Measurements from ENCODE around the gene AIRE.
"Not testable (repeated sequence)": the region's sequence is repeated elsewhere in the genome, so short reads cannot be mapped to it uniquely, and the experiment has no call there.

The AIRE gene

DNA sequence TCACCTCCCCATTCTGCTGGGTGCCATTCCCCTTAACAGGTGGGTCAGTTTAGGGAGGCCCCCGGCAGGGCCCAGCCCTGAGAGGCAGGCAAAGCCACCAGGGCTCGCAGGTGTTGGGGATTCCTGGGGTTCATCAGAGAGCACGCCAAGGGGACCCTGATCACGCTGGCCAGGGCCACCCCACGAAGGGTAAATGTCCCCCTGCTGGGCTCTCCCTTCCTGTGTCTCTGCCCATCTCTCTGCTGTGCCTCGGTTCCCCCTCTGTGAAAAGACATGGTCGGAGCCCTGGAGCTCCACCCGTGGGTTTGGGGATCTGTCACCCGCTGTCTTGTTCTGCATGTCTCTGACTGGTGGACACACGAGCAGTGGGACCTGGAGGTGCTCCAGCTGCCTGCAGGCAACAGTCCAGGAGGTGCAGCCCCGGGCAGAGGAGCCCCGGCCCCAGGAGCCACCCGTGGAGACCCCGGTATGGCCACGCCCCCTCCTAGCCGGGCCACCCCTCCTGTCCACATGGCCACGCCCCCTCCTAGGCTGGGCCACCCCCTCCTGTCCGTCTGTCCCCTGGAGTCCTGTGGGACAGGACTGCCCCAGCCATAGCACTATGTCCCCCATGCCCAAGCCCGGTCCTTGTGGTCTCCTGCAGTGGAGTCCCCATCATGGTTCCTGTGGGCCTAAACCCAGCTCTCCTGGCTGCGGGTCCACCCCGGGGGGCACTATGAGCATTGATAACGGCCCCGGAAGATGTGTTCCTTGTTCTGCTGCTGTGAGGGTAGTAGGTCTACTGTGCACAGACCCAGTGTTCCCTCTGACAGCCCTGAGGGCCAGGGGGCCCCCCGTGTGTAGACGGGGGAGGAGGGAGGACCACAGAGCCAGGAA is 6.5 kb downstream of the AIRE start:
- DNase-seq = no peak

DNA sequence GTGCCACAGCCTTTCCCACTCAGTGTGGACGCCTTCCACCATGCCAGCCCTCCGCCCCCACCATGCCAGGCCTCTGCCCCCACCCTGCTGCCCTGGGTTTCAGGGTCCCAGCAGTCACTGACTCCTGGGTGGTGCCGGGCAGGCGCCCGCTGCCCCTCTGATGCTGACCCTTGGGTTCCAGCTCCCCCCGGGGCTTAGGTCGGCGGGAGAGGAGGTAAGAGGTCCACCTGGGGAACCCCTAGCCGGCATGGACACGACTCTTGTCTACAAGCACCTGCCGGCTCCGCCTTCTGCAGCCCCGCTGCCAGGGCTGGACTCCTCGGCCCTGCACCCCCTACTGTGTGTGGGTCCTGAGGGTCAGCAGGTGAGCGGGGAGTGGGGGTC is 7.1 kb downstream of the AIRE start:
- no peak for DNase-seq

DNA sequence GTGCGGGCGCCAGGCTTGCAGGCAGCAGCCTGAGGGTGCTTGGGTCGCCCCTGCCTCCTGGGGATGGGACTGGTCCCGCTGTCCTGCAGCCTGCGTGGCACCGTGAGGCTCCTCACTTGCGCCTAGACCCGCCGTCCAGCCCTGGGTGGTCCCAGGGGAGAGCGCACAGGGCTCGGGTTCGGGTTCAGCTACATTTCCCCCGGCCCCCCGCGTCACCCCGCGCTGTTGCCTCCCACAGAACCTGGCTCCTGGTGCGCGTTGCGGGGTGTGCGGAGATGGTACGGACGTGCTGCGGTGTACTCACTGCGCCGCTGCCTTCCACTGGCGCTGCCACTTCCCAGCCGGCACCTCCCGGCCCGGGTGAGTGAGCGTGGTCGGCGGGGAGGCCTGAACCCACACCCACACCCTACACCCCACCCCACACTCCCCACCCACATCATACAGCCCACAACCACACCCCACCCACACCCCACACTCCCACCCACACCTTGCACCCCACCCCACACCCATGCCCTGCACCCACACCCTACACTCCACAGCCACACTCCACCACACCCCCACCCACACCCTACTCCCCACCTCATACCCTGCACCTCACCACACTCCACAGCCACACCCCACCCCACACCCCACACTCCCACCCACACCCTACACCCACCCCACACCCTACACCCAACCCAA is 8.0 kb downstream of the AIRE start:
- no peak for DNase-seq

DNA sequence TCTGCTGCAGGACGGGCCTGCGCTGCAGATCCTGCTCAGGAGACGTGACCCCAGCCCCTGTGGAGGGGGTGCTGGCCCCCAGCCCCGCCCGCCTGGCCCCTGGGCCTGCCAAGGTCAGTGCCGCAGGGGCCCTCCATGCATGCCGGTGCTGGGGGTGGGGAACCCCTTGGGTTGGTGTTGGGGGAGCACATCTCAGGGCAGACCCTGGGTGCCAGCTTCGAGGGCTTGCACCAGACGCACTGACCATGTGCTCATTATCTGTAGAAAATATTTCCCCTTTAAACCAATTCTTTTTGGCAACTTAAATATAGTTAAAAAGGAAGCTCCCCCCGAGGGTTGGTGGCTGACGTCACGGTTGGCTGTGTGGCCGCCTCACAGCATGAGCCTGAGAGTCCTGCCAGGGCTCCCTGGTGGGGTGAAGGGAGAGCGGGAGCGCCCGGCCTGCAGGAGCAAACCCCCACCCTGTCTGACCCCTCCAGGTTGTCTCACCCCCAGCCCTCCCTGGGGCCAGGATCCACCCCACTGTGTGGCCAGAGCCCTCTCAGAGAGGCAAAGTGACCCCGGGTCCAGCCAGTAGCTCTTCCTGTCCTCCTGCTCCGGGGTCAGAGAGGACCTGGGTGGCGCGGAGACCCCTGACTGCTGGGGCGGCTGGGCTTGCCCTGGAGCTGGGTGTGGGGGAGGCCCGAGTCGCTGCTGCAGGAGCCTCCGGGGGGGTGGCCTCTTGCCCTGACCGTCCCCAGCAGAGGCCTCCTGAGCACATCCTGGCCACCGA is 8.9 kb downstream of the AIRE start:
- peak; percentile 37 to 68 for DNase-seq

DNA sequence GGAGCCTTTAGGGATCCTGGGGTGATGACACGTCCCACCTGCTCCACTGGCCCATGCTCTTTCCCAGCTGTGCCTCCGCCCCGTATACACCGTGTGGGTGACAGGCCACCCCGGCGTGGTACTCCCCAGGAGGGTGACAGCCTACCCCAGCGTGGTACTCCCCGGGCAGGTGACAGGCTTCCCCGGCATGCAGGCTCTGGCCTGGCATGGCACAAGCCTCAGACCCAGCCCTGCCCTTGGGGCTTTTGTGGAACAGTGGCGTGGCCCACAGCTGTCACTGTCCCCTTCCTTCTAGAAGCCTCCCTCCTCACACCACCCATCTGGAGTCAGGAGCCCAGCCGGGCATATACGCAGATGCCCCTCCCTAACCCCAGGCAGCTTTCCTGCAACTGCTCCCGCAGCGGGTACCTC is 9.5 kb downstream of the AIRE start:
- DNase-seq = no peak

DNA sequence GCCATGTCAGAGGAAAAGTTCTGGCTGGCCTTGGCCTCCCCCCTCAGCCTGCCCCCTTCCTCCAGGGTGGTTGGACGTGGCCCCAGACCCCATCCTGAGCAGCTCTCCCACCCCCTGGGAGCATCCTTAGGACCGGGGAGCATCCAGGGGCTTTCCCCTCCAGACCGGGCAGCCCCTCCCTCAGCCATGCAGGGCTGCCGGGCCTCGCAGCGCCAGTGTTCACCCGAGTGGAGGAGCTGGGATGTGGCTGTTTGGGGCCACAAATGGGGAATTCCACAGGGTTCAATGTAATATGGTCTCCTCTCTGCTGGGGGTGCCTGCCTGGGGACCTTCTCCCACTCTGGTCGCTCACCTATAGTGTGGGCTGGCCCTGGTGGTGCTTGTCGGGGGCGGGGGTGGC is 10.0 kb downstream of the AIRE start:
- DNase-seq = no peak

DNA sequence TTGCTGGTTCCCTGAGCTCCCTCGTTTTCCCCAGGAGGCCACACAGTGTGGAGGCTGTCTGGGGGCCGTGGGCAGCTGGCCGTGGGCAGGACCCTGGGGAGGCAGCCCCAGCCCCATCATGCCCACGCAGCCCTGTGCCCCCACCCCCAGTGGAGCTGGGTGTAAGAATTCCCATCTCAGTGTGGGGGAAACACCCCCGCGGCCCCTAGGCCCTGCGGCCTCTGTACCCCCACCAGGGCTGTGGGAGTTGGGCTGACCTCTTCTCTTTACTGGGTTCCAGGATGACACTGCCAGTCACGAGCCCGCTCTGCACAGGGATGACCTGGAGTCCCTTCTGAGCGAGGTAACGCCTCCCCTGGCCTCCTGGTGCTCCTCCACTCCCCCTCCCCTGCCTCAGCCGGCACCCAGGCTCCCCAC is 10.4 kb downstream of the AIRE start:
- DNase-seq = no peak

DNA sequence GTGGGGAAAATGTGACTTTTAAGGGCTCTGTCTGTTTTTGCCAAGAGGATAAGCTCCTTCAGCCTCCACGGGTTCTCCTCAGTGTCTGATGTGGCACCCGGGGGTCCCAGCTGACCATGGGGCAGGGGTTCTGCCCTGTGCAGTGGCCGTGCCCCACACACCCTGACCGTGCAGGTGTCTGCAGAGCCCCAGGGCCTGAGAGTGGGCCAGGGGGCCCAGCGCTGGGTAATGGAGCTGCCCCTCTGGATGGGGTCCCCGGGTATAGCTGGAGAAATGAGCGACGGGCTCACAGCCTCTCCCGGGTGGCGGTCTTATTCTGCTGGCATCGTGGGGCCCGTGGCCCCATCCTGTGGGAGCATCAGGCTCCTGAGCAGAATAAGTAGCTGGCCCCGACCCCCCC is 11.2 kb downstream of the AIRE start:
- no peak for DNase-seq

DNA sequence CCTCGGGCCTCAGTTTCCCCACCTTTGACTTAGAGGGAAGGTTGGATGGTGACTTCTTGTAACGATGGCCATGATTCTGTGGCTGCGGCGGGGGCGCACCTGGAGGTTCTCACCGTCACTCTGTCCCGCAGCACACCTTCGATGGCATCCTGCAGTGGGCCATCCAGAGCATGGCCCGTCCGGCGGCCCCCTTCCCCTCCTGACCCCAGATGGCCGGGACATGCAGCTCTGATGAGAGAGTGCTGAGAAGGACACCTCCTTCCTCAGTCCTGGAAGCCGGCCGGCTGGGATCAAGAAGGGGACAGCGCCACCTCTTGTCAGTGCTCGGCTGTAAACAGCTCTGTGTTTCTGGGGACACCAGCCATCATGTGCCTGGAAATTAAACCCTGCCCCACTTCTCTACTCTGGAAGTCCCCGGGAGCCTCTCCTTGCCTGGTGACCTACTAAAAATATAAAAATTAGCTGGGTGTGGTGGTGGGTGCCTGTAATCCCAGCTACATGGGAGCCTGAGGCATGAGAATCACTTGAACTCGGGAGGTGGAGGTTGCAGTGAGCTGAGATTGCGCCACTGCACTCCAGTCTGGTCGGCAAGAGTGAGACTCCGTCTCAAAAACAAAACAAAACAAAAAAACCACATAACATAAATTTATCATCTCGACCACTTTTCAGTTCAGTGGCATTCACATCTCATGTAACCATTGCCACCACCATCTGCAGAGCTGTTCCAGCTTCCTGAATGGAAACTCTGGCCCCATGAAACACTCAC is 12.0 kb downstream of the AIRE start:
- DNase-seq = peak; percentile 93 to 94

DNA sequence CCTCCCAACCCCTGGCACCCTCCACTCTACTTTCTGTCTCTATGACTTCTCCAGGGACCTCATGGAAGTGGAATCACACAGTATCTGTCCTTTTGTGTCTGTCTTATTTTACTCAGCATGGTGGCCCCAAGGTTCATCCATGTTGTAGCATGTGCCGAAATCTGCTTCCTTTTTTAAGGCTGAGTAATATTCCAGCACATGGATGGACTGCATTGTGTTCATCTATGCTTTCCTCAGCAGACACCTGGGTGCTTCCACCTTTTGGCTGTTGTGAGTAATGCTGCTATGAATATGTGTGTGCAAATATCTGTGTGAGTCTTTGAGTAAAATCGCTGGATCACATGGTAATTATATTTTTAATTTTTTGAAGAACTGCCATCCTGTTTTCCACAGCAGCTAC is 12.6 kb downstream of the AIRE start:
- DNase-seq = peak; percentile 4 to 17

DNA sequence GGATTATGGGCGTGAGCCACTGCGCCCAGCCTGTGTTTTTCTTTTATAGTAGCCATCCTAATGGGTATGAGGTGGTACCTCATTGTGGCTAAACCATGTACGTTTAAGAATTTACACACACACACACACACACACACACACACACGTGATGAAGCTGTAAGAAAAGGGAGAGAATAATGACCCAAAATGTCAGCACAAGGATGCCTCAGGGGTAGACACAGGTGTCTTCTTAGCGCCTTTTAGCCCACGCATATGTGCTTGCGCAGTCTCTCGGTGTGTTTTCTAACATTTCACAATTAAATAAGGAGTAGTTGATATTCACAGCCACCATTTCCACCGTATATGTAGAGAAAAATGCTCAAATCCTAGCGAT is 13.4 kb downstream of the AIRE start:
- DNase-seq = no peak

DNA sequence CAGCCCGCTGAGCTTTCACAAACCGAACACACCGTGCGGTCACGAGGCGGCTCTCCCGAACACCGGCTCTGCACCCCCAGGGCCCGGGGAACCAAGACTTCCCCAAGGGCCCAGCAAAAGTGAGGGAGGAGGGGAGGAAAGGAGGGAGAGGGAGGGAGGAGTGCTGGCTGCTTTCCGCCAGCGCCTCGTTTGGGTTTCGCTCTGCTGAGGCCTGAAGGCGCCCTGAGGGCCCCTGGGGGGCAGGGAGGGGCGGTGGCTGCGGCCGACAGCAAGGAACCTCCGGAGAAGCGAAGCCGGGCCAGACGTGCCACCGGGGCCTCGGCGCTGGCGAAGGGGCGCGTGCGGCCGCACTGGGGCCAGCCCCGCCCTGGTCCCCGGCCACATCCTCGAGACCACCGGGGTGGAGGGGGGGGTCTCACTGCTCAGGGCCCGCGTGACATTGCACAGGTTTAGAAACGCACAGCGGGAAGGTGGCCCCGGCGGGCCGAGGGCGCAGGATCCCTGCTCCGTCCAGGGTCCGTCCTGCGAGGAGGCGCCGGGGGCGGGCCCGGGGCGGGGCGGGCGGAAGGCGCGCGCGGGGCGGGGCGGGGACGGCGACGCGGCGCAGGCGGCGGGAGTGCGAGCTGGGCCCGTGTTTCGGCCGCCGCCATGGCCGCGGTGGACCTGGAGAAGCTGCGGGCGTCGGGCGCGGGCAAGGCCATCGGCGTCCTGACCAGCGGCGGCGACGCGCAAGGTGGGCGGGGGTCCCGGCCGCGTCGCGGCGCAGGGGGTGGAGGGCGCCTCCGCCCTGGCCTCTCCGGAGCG is 14.0 kb downstream of the AIRE start, which contains the start of gene PFKL:
TSS of gene PFKL (plus strand) at position 596 of the 804 bp plus-strand sequence. CDS start at position 649, 53 bp downstream.
- peak; percentile 44 to 72 for DNase-seq

DNA sequence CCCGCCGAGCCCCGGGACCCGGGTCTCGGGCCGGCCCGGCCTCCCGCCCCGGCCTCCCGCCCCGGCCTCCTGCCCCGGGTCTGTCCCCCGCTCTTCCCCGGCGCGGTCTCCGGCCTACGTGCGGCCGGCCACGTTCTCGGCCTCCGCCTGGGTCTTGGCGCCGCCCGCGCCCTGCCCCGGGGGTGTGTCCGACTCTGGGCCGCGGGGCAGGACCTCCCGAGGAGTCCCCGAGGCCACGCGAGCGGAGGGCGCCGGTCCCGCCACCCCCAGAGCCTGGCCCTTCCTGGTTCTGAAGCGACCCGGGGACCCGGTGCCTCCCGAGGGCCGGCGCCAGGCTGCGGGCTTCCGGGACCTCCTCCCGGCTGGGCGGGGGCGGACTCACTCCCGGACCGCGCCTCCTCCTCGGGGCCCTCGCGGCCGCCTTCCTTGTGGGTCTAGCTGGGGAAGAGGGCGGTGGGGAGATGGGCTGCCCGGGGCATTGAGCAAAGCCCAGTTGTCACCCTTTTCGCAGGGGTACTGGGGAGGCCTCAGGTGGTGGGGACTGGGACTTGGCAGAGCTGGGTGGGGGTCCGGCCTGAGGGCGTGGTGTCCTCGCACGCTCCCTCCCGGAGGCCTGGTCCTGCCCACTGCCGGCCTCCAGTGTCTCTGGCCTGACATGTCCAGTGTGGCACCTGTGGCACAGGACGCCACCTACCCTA is 14.7 kb downstream of the AIRE start:
- peak; percentile 60 to 77 for DNase-seq

DNA sequence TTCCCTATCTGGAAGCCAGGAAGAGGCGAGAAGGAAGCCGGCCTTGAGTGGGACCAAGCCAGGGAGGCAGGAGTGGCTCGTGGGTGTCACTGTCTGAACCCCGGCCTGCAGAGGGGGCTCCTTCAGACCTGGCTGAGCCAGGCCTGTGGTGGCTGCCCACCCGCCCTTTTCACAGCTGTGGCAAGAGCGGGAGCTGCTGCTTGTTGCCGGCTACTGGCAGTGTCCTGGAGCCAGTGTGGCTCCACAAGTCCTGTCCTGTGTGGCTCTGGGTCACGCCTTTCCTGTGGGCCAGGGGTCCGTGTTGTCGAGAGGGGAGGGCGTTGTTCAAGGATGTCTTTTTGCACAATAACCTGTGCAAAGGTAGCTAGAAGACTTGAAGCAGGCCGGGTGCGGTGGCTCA is 15.5 kb downstream of the AIRE start:
- DNase-seq = no peak

DNA sequence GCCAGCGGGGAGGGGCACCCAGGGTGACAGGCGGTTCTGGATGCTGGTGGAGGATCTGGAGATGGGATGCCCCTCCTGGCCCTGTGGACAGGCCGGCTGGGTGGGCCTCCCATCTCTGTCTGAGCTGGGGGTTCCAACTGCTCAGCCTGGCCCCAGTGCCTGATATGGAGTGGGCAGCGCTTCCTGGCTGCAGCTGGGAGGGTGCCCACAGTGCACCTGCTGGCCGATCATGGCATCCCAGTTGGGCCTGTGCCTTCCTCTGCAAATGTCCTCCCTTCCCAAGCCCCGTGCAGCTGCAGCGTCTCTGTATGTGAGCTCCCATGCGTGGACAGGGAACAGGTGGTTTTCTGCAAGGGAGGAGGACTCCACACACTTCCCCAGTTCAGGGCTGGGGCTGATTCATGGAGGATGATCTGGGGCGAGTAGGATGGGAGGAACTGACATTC is 16.3 kb downstream of the AIRE start:
- peak in 1 of 2 donors; percentile 63 for DNase-seq

DNA sequence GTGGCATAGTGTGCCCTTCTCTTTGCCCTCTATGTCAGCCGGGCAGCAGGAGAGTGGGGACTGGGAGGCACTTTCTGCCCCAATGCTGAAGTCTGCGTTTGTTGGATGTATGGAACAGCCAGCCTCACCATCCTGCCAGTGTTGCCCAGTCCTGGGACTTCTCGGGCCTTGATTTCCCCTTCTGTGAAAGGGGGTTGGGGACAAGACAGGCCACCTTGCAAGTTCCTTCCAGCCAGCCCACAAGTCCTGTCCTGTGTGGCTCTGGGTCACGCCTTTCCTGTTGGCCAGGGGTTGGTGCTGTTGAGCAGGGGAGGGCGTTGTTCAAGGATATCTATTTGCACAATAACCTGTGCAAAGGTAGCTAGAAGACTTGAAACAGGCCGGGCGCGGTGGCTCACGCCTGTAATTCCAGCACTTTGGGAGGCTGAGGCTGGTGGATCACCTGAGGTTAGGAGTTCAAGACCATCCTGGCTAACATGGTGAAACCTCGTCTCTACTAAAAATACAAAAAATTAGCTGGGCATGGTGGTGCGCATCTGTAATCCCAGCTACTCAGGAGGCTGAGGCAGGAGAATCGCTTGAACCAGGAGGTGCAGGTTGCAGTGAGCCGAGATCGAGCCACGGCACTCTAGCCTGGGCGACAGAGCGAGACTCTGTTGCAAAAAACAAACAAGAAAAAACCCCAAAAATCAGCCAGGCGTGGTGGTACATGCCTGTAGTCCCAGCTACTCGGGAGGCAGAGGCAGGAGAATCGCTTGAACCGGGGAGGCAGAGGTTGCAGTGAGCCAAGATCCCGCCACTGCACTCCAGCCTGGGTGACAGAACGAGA is 17.1 kb downstream of the AIRE start:
- not testable (repeated sequence) for DNase-seq

DNA sequence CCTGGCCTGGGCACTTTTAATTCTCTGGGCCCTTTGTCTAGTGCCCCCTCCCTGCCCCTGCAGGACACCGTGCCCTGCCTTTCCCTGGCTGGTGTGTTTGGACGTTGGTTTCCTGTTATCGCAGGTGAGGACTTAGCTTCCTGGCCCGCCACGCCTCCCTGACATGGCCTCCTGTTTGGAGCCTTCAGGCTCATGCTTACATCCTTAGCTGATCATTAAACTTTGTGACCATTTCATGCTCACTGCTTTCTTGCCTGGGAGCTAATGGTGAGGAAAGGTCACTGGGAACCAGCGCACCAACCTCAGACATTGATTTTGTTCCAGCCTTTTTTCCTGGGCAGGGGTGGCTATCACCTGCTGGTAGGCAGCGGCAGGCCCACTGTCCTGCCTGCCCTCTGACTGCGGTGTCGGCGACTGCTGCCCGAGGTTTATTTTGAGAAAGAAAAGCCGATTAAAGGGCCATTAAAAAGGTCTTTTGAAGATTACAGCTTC is 17.9 kb downstream of the AIRE start:
- no peak for DNase-seq

DNA sequence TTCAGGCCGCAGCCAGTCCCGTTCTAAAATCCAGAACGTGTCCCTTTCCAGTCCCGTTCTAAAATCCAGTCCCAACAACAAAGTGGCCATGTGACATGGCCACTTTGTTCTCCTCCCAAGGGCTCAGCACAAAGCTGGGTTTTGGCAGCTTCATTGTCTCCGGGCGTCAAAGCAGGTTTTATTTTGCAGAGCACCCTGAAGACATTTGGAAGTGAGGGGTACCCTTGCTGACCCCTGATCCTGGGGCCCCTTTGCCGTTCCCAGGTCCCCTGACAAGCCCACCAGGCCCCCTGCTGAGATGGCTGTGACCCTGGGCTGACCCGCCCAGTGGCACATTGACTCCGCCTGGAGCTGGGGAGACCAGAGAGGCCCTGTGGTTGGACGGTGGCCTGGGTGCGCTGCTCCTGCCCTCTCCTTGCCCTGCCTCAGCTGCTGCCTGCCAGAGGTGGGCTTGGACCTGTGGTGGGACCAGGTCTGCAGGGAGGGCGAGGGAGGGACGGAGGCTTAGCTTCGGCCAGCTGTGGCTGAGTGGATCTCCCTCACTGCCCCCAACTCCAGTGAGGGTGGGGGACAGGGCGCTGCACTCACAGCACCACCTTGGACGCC is 18.4 kb downstream of the AIRE start:
- DNase-seq = no peak

DNA sequence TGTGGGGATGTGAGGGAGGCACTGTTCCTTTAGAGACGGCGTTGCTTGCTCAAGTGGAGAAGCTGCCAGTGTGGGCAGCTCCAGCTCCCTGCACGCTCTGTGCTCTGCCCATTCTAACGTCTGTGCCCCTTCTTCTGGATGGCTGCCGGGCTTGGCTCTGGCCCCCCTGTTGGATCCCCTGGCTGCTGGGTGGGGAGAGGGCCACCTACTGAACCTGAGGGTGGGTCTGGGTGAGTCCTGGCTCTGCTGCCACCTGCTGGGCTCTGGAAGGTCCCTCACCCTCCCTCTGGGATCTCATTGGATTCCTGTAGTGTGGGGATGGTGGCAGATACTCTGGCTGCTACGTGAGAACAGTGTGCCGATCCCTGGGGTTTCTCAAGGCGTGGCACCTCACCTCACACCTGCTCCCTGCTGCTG is 19.2 kb downstream of the AIRE start:
- peak; percentile 26 to 28 for DNase-seq
